ENCODE data around the gene CHST3. TPM values are rescaled to one million over a fixed set of nuclear protein-coding genes. Genes with fewer than 3 reads are reported as not detected.
"Not testable (repeated sequence)": the region's sequence is repeated elsewhere in the genome, so short reads cannot be mapped to it uniquely, and the experiment has no call there.

The CHST3 gene
- polyA plus RNA-seq, 1 donor (not counting 4 experiments of a cell fraction or from before 2014, with no cell fraction given) = 12.0 TPM

DNA sequence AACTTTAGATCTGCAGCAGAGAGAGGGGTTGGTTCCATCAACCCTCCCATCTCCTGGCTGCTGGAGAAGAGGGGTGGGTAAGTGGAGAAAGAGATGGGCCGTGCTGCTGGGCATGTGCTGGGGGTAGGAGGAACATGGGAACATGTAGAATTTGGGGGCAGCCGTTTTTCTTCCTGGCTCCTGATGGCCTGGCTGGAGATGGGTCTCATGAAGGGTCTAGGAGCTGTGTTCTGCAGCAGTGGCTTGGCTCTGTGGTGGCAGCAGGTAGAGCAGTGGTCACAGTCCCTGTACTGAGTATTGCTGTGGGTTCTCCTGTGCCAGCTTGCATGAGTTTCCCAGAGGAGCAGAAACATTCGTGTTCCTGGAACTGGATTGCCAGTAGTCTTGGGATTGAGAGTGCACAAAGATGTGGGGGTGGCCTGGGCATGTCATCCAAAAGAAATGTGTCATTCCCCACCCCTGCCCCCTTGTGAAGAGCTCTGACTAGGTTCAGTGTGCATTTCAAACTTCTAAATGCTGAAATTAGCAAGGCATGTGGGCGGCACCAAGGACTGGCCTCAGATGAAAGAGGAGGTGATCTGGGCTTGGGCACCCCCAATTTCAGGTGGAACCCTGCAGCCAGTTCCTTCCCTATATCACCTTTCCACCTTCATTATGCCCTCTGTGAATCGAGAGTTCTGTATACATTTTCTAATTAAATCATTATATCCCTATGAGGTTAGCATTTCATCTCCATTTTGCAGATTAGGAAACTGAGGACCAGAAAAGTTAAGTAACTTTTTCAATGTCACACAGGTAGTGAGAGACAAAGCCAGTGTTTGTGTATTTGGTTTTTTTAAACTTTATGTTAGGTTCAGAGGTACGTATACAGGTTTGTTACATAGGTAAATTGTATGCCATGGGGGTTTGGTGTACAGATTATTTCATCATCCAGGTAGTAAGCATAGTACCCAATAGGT is 2.1 kb downstream of the CHST3 start:
- H3K27ac ChIP-seq (ENCODE audit: control insufficient read depth, insufficient read depth, low read length) = peak overlapping the region; percentile 94
- no peak for TF ChIP-seq EZH2 (IDR thresholded peaks at IDR 0.05; ENCODE audit: low read length)
- no peak for TF ChIP-seq CTCF (optimal IDR thresholded peaks at IDR 0.05 in 1 of 3, IDR thresholded peaks at IDR 0.05 in 1 of 3, conservative IDR thresholded peaks at IDR 0.05 in 1 of 3; ENCODE audit: extremely low read depth in 1 of 3, insufficient read depth in 2 of 3, low read length in 3 of 3)
- no peak overlapping the region for H2AFZ ChIP-seq (ENCODE audit: control insufficient read depth, low read length)
- H3K9me1 ChIP-seq (ENCODE audit: control insufficient read depth, extremely low read depth, insufficient read depth, low read length) = no peaks in the 10 kb centered on the region
- H3K4me2 ChIP-seq (ENCODE audit: control insufficient read depth, extremely low read depth, insufficient read depth, low read depth, low read length) = peak overlapping the region; percentile 95
- H3K4me3 ChIP-seq (ENCODE audit: control insufficient read depth in 2 of 3, extremely low read depth in 1 of 3, insufficient read depth in 2 of 3, low read depth in 1 of 3, low read length in 3 of 3) = peak overlapping the region; percentile 59 to 96 (median 94)
- DNase-seq (ENCODE audit: low read depth, low spot score) (no peak), FAIRE-seq (peak; percentile 83)
- dilution Hi-C loops (cut with MboI; ENCODE audit: extremely low pct_ligation_motif_present, low sequenced_read_pairs) = no loop called here
- H3K79me2 ChIP-seq (ENCODE audit: control insufficient read depth, insufficient read depth, low read length) = peaks cover 61% of the 10 kb centered on the region
- H3K4me1 ChIP-seq (ENCODE audit: control insufficient read depth, extremely low read depth, insufficient read depth, low read length) = peaks cover 60% of the 10 kb centered on the region
- H3K36me3 ChIP-seq (ENCODE audit: control insufficient read depth in 2 of 2, extremely low read depth in 1 of 2, insufficient read depth in 2 of 2, low read length in 2 of 2) = peaks cover 4 to 6% of the 10 kb centered on the region in 2 experiments
- H3K9ac ChIP-seq (ENCODE audit: control insufficient read depth, extremely low read depth, insufficient read depth, low read length) = peak overlapping the region; percentile 96
- H3K27me3 ChIP-seq (ENCODE audit: control insufficient read depth, extremely low read depth, insufficient read depth, low read length) = no peaks in the 10 kb centered on the region
- H4K20me1 ChIP-seq (ENCODE audit: control insufficient read depth, extremely low read depth, insufficient read depth, low read length) = peaks cover 3% of the 10 kb centered on the region
- no peaks in the 10 kb centered on the region for H3K9me3 ChIP-seq (ENCODE audit: control insufficient read depth, low read depth, low read length)

GRCh38 chr10:71967958-71968357 is 3.8 kb downstream of the CHST3 start:
- H3K4me2 ChIP-seq (ENCODE audit: control insufficient read depth, extremely low read depth, insufficient read depth, low read depth, low read length); H4K20me1 ChIP-seq (ENCODE audit: control insufficient read depth, extremely low read depth, insufficient read depth, low read length); H3K9ac ChIP-seq (ENCODE audit: control insufficient read depth, extremely low read depth, insufficient read depth, low read length); H3K9me1 ChIP-seq (ENCODE audit: control insufficient read depth, extremely low read depth, insufficient read depth, low read length); H3K36me3 ChIP-seq (ENCODE audit: control insufficient read depth in 2 of 2, extremely low read depth in 1 of 2, insufficient read depth in 2 of 2, low read length in 2 of 2); H3K27ac ChIP-seq (ENCODE audit: control insufficient read depth, insufficient read depth, low read length); H3K4me3 ChIP-seq (ENCODE audit: control insufficient read depth in 2 of 3, extremely low read depth in 1 of 3, insufficient read depth in 2 of 3, low read depth in 1 of 3, low read length in 3 of 3); DNase-seq (ENCODE audit: low read depth, low spot score); H2AFZ ChIP-seq (ENCODE audit: control insufficient read depth, low read length); dilution Hi-C loops (cut with MboI; ENCODE audit: extremely low pct_ligation_motif_present, low sequenced_read_pairs); FAIRE-seq; H3K27me3 ChIP-seq (ENCODE audit: control insufficient read depth, extremely low read depth, insufficient read depth, low read length); H3K9me3 ChIP-seq (ENCODE audit: control insufficient read depth, low read depth, low read length): not testable (repeated sequence)
- Histone ChIP-seq H3K4me1 (ENCODE audit: control insufficient read depth, extremely low read depth, insufficient read depth, low read length) (peaks cover 76% of the 10 kb centered on the region), H3K79me2 (ENCODE audit: control insufficient read depth, insufficient read depth, low read length) (peaks cover 76% of the 10 kb centered on the region)

Measured in keratinocyte (primary cell).